IPS DF 6.9 (cell line): ENCODE measurements around the gene TRIM24.
"Not testable (repeated sequence)": the region's sequence is repeated elsewhere in the genome, so short reads cannot be mapped to it uniquely, and the experiment has no call there.

ENCODE experiments used
- DNase-seq: peaks from one replicate; pipeline ENCODE4 v3.0.0-alpha.2; 2013; ENCODE audit warnings: low read depth, low spot score
- H3K27ac ChIP-seq: one replicate; pipeline ENCODE4 v1.5.1; 2013; ENCODE audit warnings: low read length, control low read depth
- H3K27me3 ChIP-seq: 2 replicates; pipeline ENCODE4 v1.6.1; 2013; ENCODE audit warnings: mild to moderate bottlenecking, low read length; ENCODE audit not compliant: control insufficient read depth, insufficient read depth
- H3K36me3 ChIP-seq: 2 replicates; pipeline ENCODE4 v1.6.1; 2013; ENCODE audit warnings: low read length; ENCODE audit not compliant: control insufficient read depth, insufficient read depth
- H3K4me1 ChIP-seq: 2 replicates; pipeline ENCODE4 v1.6.1; 2013; ENCODE audit warnings: low read length; ENCODE audit not compliant: control insufficient read depth, insufficient read depth
- H3K4me3 ChIP-seq: 2 replicates; pipeline ENCODE4 v1.5.1; 2013; ENCODE audit warnings: mild to moderate bottlenecking, low read length
- H3K9me3 ChIP-seq: 2 replicates; pipeline ENCODE4 v1.6.1; 2013; ENCODE audit warnings: low read length, inconsistent platforms; ENCODE audit not compliant: control insufficient read depth, insufficient read depth
- WGBS: extraction: QIAGEN DNeasy Blood & Tissue Kit; methylation state at CpG from one replicate; pipeline ENCODE4 v1.1.7; 2013; ENCODE audit warnings: mixed read lengths, missing lambda C conversion rate; ENCODE audit not compliant: insufficient read length, insufficient coverage; 5-methylcytosine and 5-hydroxymethylcytosine counted together

Gene TRIM24

GRCh38 chr7:138477581-138477980 is 17.5 kb downstream of the TRIM24 start:
- no peaks in the 10 kb centered on the region for H3K9me3 ChIP-seq
- no peak overlapping the region for H3K4me3 ChIP-seq
- no peaks in the 10 kb centered on the region; the same call in 1 of the 2 replicates for H3K36me3 ChIP-seq
- no peak for DNase-seq
- peaks cover 7% of the 10 kb centered on the region for H3K4me1 ChIP-seq
- H3K27me3 ChIP-seq: no peaks in the 10 kb centered on the region
- no CpG with 5 or more reads among the region's 1 CpG for WGBS
- H3K27ac ChIP-seq: no peak overlapping the region

DNA sequence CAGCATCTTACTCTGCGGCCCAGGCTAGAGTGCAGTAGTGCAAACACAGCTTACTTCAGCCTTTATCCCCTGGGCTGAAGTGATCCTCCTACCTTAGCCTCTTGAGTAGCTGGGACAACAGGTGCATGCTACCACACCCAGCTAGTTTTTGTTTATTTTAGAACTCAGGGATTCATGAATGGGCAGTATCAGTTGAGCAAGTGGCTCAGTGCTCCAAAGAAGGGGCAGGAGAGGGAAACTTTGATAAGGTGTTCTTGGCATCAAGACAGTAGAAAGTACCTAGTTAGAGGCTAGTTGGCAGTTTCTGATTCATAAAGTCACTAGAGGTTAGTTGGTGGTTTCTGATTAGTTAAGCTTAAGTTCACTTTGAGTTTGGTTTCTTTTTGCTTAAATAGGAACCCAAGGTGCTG is 18.4 kb downstream of the TRIM24 start:
- peaks cover 7% of the 10 kb centered on the region for H3K4me1 ChIP-seq
- no peaks in the 10 kb centered on the region; the same call in 1 of the 2 replicates for H3K36me3 ChIP-seq
- no peaks in the 10 kb centered on the region for H3K27me3 ChIP-seq
- no peak overlapping the region for H3K27ac ChIP-seq
- no peaks in the 10 kb centered on the region for H3K9me3 ChIP-seq
- DNase-seq: no peak
- H3K4me3 ChIP-seq: no peak overlapping the region
- no CpG with 5 or more reads among the region's 1 CpG for WGBS

DNA sequence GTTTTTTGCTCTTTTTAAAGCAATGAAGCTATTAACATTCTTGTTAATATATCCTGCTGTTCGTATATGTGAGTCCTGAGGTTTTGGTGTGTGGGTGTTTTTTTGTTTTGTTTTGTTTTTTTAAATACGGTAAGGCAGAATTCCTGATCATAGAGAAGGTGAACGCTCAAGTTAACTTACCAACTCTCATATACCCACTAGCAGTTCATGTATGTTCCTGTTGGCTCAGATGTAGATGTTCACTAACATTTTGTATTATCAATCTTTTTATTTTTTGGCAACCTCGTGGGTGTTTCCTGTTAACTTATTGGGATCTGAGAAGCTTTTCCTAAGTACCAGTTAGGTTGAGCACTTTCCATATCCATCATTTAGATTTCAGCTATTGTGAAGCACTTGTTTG is 20.5 kb downstream of the TRIM24 start:
- WGBS: no CpG with 5 or more reads among the region's 4 CpGs
- Histone ChIP-seq H3K36me3 (no peaks in the 10 kb centered on the region; the same call in 1 of the 2 replicates), H3K9me3 (no peaks in the 10 kb centered on the region), H3K27me3 (no peaks in the 10 kb centered on the region), H3K4me1 (peaks cover 6% of the 10 kb centered on the region), H3K27ac (no peak overlapping the region), H3K4me3 (no peak overlapping the region)
- no peak for DNase-seq

DNA sequence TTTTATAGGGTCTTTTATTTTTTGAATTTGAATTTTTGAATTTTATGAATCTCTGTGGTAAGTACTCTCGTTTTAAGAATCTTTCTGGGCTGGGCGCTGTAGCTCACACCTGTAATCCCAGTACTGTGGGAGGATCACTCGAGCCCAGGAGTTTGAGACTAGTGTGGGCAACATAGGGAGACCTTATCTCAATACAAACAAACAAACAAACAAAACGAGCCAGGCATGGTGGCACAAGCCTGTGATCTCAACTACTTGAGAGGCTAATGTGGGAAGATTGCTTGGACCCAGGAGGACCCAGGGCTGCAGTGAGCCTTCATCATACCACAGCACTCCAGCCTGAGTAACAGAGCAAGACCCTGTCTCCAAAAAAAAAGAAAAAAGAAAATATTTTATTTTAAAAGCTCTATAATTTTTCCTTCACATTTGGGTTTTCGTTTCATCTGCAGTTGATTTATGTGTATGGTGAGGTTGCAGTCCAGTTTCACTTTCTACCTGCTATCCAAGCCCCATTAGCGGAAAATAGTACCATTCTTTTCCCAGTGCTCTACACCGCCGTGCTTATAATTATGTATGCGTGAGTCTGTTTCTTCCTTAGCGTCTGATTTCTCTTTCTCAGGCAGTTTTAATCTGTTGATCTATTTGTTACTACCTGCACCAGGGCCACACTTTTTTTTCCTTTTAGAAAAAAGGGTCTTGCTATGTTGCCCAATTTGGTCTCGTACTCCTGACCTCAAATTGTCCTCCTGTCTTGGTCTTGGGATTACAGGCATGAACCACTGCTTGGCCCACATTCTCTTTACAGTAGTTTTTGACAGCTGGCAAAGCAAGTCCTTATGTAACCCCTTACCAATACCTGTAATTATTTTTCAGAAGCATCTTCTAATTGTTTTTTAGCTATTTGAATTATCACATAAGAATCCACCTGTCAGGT is 21.7 kb downstream of the TRIM24 start:
- Histone ChIP-seq H3K4me3 (no peak overlapping the region), H3K9me3 (no peaks in the 10 kb centered on the region), H3K27me3 (no peaks in the 10 kb centered on the region), H3K27ac (no peak overlapping the region), H3K36me3 (no peaks in the 10 kb centered on the region), H3K4me1 (peaks cover 6% of the 10 kb centered on the region)
- WGBS: no CpG with 5 or more reads among the region's 11 CpGs
- DNase-seq: no peak

- no peaks in the 10 kb centered on the region for H3K27me3 ChIP-seq
- no peak for DNase-seq
- H3K36me3 ChIP-seq: no peaks in the 10 kb centered on the region
- H3K4me1 ChIP-seq: peaks cover 3% of the 10 kb centered on the region
- H3K27ac ChIP-seq: no peak overlapping the region
- H3K9me3 ChIP-seq: no peaks in the 10 kb centered on the region
- no CpG with 5 or more reads among the region's 2 CpGs for WGBS
- no peak overlapping the region for H3K4me3 ChIP-seq
Observed at GRCh38 chr7:138483531-138483930, 23.5 kb downstream of the TRIM24 start.

DNA sequence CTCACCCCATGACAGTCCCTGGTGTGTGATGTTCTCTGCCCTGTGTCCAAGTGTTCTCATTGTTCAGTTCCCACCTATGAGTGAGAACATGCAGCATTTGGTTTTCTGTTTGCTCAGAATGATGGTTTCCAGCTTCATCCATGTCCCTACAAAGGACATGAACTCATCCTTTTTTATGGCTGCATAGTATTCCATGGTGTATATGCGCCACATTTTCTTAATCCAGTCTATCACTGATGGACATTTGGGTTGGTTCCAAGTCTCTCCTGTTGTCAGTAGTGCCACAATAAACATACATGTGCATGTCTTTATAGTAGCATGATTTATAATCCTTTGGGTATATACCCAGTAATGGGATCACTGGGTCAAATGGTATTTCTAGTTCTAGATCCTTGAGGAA is 25.4 kb downstream of the TRIM24 start:
- H3K4me1 ChIP-seq, H3K27me3 ChIP-seq, H3K36me3 ChIP-seq, DNase-seq, H3K4me3 ChIP-seq, H3K9me3 ChIP-seq, H3K27ac ChIP-seq: not testable (repeated sequence)
- no CpG with 5 or more reads among the region's 1 CpG for WGBS

DNA sequence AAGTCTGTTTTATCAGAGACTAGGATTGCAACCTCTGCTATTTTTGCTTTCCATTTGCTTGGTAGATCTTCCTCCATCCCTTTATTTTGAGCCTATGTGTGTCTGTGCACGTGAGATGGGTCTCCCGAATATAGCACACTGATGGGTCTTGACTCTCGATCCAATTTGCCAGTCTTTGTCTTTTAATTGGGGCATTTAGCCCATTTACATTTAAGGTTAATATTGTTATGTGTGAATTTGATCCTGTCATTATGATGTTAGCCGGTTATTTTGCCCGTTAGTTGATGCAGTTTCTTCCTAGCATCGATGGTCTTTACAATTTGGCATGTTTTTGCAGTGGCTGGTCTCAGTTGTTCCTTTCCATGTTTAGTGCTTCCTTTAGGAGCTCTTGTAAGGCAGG is 29.1 kb downstream of the TRIM24 start:
- H3K36me3 ChIP-seq, H3K27ac ChIP-seq, H3K4me3 ChIP-seq, H3K27me3 ChIP-seq, H3K4me1 ChIP-seq, H3K9me3 ChIP-seq, DNase-seq: not testable (repeated sequence)
- WGBS: no CpG with 5 or more reads among the region's 6 CpGs

DNA sequence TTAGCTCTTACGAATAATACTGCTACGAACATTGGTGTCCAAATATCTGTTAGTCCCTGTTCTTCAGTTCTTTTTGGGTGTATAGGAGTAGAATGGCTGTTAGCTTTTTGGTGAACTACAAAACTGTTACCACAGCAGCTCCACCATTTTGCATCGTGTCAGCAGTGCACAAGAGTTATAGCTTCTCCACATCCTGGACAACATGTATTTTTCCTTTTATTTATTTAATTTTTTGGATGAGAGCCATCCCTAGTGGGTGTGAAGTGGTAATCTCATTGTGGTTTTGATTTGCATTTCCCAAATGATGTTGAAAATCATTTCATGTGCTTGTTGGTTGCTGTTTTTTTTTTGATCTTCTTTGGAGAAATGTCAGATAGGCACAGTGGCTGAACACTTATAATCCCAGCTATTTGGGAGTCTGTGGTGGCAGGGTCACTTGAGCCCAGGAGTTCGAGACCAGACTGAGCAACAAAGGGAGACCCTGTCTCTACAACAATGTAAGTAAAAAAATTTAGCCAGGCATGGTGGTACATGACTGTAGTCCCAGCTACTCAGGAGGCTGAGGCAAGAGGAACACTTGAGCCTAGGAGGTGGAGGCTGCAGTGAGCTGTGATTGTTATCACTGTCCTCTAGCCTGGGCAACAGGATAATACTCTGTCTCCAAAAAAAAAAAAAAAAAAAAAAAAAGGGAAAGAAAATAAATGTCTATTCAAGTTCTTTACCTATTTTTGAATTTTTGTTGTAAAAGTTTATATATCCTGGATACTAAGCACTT is 31.7 kb downstream of the TRIM24 start:
- no CpG with 5 or more reads among the region's 4 CpGs for WGBS
- H3K4me1 ChIP-seq: no peaks in the 10 kb centered on the region; the same call in 1 of the 2 replicates
- no peak overlapping the region for H3K27ac ChIP-seq
- no peaks in the 10 kb centered on the region for H3K27me3 ChIP-seq
- H3K9me3 ChIP-seq: no peaks in the 10 kb centered on the region
- no peak overlapping the region for H3K4me3 ChIP-seq
- no peaks in the 10 kb centered on the region; the same call in 1 of the 2 replicates for H3K36me3 ChIP-seq
- no peak for DNase-seq

DNA sequence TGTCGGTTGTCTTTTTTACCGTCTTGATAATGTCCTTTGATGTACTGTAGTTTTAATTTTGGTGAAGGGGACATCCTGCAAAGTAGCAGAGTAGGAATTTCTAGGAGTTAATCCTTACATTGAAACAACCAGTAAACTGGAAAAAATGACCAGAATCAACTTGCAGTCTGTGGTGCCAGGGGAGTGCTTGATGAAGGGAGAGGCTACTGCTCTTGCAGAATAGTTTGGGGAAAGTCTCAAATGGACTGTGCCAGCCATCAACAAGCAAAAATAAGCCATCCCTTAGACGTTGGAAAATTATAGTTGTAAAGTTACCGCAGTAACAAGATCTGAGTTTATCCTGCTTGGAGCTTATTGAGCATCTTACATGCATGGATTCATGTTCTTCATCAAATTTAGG is 32.4 kb downstream of the TRIM24 start:
- H3K27me3 ChIP-seq: no peaks in the 10 kb centered on the region
- H3K9me3 ChIP-seq: no peaks in the 10 kb centered on the region
- no peaks in the 10 kb centered on the region; the same call in 1 of the 2 replicates for H3K36me3 ChIP-seq
- H3K27ac ChIP-seq: no peak overlapping the region
- no peak for DNase-seq
- WGBS: no CpG with 5 or more reads among the region's 4 CpGs
- H3K4me1 ChIP-seq: no peaks in the 10 kb centered on the region; the same call in 1 of the 2 replicates
- H3K4me3 ChIP-seq: no peak overlapping the region

DNA sequence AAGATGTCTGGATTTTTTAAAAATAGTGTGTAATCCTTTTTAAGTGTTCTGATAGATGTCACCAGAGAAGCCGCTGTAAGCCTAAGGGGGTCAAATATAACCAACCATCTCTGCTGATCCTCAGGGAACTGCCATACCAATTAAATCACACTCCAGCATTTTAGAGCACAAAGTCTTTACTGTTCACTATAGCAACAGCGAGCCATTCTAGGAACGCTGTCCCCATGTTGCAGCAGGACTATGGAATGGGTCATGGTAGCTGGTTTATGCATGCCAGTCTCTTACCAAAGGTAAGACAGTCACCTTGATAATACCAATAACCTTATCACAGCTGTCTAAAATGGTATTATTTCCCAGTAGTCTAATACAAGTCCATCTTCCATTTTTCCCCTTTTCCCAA is 33.5 kb downstream of the TRIM24 start:
- DNase-seq: no peak
- Histone ChIP-seq H3K27me3 (no peaks in the 10 kb centered on the region), H3K4me3 (no peak overlapping the region), H3K36me3 (no peaks in the 10 kb centered on the region; the same call in 1 of the 2 replicates), H3K9me3 (no peaks in the 10 kb centered on the region), H3K27ac (no peak overlapping the region), H3K4me1 (no peaks in the 10 kb centered on the region; the same call in 1 of the 2 replicates)
- no CpG with 5 or more reads among the region's 3 CpGs for WGBS
